Measurements from ENCODE around the gene NAT8.
"Not testable (repeated sequence)": the region's sequence is repeated elsewhere in the genome, so short reads cannot be mapped to it uniquely, and the experiment has no call there.

The NAT8 gene

DNA sequence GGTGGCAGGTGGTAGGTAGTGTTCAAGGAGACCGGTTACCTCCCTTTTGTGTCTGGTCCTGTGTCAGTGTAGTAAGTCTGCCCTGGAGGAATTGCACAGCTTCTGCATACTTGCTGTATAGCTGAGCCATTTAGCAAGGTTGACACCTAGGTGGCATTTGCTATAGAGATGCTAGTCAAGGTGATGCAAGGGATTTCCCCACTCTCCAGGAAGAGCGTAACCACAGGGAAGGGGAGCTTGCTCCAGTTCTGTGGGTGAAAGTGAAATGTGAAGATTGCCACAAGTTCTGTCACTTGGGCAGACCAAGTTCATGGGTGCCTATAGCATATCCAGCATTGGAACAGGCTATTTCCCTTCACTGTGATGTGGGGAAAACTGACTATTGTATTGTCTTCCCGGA, 28.1 kb downstream of the NAT8 start:
- no peaks in the 10 kb centered on the region for H3K4me1 Mint-ChIP-seq (ENCODE audit: low read depth)
- no peaks in the 10 kb centered on the region for H3K27me3 Mint-ChIP-seq
- H3K36me3 Mint-ChIP-seq (ENCODE audit: low read depth): no peaks in the 10 kb centered on the region
- no peaks in the 10 kb centered on the region for H3K9me3 Mint-ChIP-seq
- no peak overlapping the region for H3K4me3 Mint-ChIP-seq
- intact Hi-C loops (cut with micrococcal nuclease): no loop called here
- H3K27ac Mint-ChIP-seq: no peak overlapping the region

DNA sequence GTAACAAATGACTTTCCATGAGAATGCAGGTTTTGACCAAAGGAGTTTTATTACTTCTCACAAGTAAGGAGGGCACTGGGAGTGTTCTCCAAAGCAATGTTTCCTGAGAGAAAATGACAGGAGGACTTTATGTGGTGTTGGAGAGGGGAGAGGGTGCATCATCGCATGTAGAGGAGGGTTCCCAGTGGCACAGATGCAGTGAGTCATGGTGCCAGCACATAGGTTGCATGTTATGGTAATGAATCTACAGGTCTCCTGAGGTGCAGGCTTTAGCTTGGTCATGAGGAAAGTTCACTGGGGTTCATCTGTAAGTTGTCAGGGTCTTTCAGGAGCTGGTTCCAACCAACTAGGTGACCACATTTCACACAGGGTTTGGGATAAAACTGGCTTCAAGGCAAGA, 30.4 kb downstream of the NAT8 start:
- Mint-ChIP-seq H3K4me1 (ENCODE audit: low read depth) (no peaks in the 10 kb centered on the region), H3K27me3 (no peaks in the 10 kb centered on the region), H3K4me3 (no peak overlapping the region), H3K9me3 (no peaks in the 10 kb centered on the region), H3K36me3 (ENCODE audit: low read depth) (peaks cover 17% of the 10 kb centered on the region), H3K27ac (no peak overlapping the region)
- intact Hi-C loops (cut with micrococcal nuclease): no loop called here

DNA sequence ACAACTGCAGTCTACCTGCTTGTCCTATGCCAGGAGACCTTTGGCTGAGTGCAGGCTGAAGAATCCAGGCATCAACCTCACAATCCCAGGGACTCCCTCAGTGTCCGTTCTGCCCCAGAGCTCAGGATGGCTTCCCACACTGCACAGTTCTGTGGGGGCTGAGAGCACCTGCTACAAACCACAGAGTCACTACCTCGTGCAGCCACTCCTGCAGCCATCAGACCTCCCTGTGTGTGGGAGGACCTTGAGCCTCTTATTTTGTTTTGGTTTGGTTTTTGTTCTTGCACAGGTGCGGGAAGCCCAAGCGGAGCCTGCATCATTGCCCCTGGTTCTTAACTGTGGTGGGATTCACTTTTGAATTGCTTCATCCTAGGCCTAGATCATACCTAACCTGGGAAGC, 31.0 kb downstream of the NAT8 start:
- no peaks in the 10 kb centered on the region for H3K27me3 Mint-ChIP-seq
- H3K9me3 Mint-ChIP-seq: no peaks in the 10 kb centered on the region
- H3K27ac Mint-ChIP-seq: no peak overlapping the region
- no peaks in the 10 kb centered on the region for H3K4me1 Mint-ChIP-seq (ENCODE audit: low read depth)
- H3K36me3 Mint-ChIP-seq (ENCODE audit: low read depth): peaks cover 17% of the 10 kb centered on the region
- H3K4me3 Mint-ChIP-seq: no peak overlapping the region
- intact Hi-C loops (cut with micrococcal nuclease): no loop called here

DNA sequence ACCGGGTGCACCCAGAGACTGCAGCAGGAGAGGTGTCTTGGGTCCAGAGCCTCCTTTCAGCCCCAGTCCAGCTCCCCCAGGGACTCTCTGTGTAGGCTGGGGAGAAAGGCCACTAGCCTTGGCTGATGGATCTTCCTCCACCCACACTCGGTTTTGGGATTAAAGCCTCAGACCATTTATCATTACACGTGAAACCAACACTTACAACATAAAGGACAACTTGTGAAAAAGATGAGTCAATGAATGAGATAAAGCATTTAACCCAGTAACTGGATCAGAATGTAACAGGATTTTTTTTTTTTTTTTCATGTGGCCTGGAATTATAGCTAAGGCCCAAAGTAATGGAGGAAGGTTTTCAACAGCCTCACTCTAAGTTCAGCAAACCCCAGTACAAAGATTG, 32.1 kb downstream of the NAT8 start:
- no peaks in the 10 kb centered on the region for H3K9me3 Mint-ChIP-seq
- H3K36me3 Mint-ChIP-seq (ENCODE audit: low read depth): peaks cover 21% of the 10 kb centered on the region
- no peak overlapping the region for H3K27ac Mint-ChIP-seq
- intact Hi-C loops (cut with micrococcal nuclease): no loop called here
- no peak overlapping the region for H3K4me3 Mint-ChIP-seq
- no peaks in the 10 kb centered on the region for H3K4me1 Mint-ChIP-seq (ENCODE audit: low read depth)
- no peaks in the 10 kb centered on the region for H3K27me3 Mint-ChIP-seq

DNA sequence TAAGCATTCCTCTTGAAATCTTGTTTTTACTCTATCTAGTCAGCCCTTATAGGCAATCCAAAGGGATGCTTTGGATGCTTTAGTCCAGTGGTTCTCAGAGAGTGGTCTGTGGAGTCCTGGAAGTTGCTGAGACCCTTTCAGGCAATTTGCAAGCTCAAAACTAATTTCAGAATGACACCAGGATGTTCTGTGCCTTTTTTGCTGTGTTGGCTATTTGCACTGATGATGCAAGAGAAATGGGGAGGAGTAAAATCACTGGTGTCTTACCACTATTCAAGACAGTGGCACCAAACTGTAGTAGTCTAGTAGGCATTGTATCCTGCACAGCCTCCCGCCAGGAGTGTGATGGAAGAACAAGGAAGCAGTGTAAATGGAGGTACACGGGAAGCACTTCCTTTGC, 37.6 kb downstream of the NAT8 start:
- H3K27ac Mint-ChIP-seq; H3K4me3 Mint-ChIP-seq; intact Hi-C loops (cut with micrococcal nuclease); H3K9me3 Mint-ChIP-seq; H3K4me1 Mint-ChIP-seq (ENCODE audit: low read depth); H3K27me3 Mint-ChIP-seq: not testable (repeated sequence)
- peaks cover 61% of the 10 kb centered on the region for H3K36me3 Mint-ChIP-seq (ENCODE audit: low read depth)

DNA sequence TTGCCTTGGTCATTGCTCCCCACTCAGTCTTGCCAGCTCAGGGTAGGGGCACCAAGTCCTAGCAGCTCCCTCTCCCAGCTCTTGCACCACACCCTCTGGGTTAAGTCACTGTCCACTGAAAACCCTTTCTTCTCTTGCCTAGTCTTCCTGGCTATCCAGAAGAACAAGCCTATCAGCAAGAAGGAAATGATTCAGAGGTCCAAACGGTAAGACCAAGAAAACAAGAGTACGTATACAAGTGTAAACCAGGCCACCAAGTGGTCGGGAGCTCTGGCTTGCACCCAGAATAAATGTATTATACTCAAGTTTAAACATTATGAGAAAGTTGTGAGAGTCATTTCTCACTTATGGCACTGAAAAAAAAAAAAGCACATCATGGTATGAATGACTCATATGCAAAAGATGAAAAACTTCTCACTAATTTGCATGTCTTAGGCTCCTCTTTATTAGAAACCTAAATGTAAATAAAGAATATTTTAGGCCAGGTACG, 39.1 kb downstream of the NAT8 start:
- H3K27ac Mint-ChIP-seq; intact Hi-C loops (cut with micrococcal nuclease); H3K4me1 Mint-ChIP-seq (ENCODE audit: low read depth); H3K4me3 Mint-ChIP-seq; H3K9me3 Mint-ChIP-seq; H3K27me3 Mint-ChIP-seq: not testable (repeated sequence)
- H3K36me3 Mint-ChIP-seq (ENCODE audit: low read depth): peaks cover 54% of the 10 kb centered on the region

DNA sequence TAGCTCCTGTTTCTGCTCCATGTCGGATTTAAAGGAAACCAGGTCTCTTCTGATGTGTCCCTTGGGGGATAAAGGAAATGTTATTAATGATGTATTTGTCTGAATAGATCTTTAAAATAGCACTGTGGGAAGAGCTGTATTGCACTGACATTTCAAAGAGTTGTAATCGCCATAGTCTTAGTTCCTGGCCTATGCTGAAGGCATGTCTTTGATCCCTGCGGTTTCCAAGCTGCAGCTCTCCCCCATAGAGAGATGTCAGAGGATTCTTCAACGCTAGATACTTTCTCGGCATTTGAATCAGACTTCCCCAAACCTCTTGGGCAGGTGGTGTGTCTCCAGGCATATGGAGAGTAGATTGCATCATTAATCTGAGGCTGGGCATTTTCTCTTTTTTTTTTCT, 40.4 kb downstream of the NAT8 start:
- peaks cover 44% of the 10 kb centered on the region for H3K36me3 Mint-ChIP-seq (ENCODE audit: low read depth)
- H3K27me3 Mint-ChIP-seq: no peaks in the 10 kb centered on the region
- H3K27ac Mint-ChIP-seq: no peak overlapping the region
- no peaks in the 10 kb centered on the region for H3K9me3 Mint-ChIP-seq
- H3K4me1 Mint-ChIP-seq (ENCODE audit: low read depth): no peaks in the 10 kb centered on the region
- no peak overlapping the region for H3K4me3 Mint-ChIP-seq
- intact Hi-C loops (cut with micrococcal nuclease): no loop called here

DNA sequence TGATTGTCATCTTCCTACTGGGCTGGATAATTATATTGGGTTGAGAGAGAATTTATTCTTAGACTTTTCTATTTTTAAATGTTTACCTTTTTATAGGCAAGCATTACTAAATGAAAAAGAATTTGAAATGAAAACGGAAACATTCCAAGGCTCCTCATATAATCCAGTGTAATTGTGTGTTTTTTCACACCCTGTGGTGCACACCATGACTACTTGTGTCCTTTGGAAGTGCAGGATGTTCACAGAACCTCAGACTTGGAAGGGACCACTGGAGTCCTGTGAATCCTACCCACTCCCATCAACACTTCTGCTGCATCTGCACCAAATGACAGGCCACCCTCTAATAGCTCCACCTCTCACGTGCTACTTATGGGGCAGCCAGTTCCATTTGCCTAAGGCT, 48.0 kb downstream of the NAT8 start:
- Mint-ChIP-seq H3K9me3 (no peaks in the 10 kb centered on the region), H3K4me3 (no peak overlapping the region), H3K27ac (no peak overlapping the region), H3K4me1 (ENCODE audit: low read depth) (no peaks in the 10 kb centered on the region), H3K27me3 (no peaks in the 10 kb centered on the region), H3K36me3 (ENCODE audit: low read depth) (peaks cover 10% of the 10 kb centered on the region)
- intact Hi-C loops (cut with micrococcal nuclease): no loop called here

DNA sequence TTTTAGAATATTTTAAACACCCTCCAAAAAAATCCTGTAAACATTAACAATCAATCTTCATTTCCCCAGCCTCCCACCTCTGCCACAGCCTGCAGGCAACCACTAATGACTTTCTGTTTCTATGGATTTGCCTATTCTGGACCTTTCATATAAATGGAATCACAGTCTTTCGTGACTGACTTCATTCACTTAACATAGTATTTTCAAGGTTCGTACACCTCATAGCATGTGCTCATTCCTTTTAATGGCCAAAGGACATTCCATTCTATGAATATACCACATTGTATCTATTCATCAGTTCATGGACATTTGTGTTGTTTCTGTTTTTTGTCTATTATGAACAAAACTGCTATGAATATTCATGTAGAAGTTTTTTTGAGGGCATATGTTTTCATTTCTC, 48.5 kb downstream of the NAT8 start:
- Mint-ChIP-seq H3K27ac (no peak overlapping the region), H3K36me3 (ENCODE audit: low read depth) (peaks cover 10% of the 10 kb centered on the region), H3K9me3 (no peaks in the 10 kb centered on the region), H3K4me1 (ENCODE audit: low read depth) (no peaks in the 10 kb centered on the region), H3K27me3 (no peaks in the 10 kb centered on the region), H3K4me3 (no peak overlapping the region)
- intact Hi-C loops (cut with micrococcal nuclease): no loop called here

Measured in dendritic cell treated with granulocyte-macrophage colony-stimulating factor and Interleukin-4, amounts not matched to agents 40 ng/mL and 50 ng/mL, for 4 days (primary cell).